HG02885 (cell line): ENCODE measurements around the gene CILP2.

Experiments used
- ATAC-seq: cut with Tn5 transposase; IDR thresholded peaks from one replicate; pipeline ENCODE4 v1.9.1; 2021; ENCODE audit warnings: mild to moderate bottlenecking; ENCODE audit not compliant: unreplicated experiment, poor library complexity

The CILP2 gene

GRCh38 chr19:19527674-19528625 is 10.1 kb upstream of the CILP2 start:
- no peak for ATAC-seq

GRCh38 chr19:19528721-19529490 is 9.2 kb upstream of the CILP2 start, which contains the start of gene YJEFN3:
YJEFN3 (plus strand) TSS chr19:19528911; CDS start chr19:19528933, 22 bp downstream.
- no peak for ATAC-seq

- no peak for ATAC-seq
These were observed 8.2 kb upstream of the CILP2 start for GRCh38 chr19:19529783-19530422.

- no peak for ATAC-seq
These were observed 7.7 kb upstream of the CILP2 start for GRCh38 chr19:19530423-19530804.

- no peak for ATAC-seq
These were observed 7.2 kb upstream of the CILP2 start for GRCh38 chr19:19530889-19531288.

- ATAC-seq, result no peak
These were observed 5.9 kb upstream of the CILP2 start for GRCh38 chr19:19531951-19532805.

- no peak for ATAC-seq
These were observed 5.0 kb upstream of the CILP2 start for GRCh38 chr19:19532806-19533701.

GRCh38 chr19:19533841-19534240 is 4.2 kb upstream of the CILP2 start:
- no peak for ATAC-seq

GRCh38 chr19:19534556-19535265 is 3.4 kb upstream of the CILP2 start:
- ATAC-seq, result no peak

GRCh38 chr19:19535311-19536191 is 2.5 kb upstream of the CILP2 start:
- ATAC-seq, result no peak

- no peak for ATAC-seq
These were observed 703 bp upstream of the CILP2 start for GRCh38 chr19:19537075-19538048.

- ATAC-seq, result no peak
These were observed 711 bp downstream of the CILP2 start for GRCh38 chr19:19538785-19539166.

- no peak for ATAC-seq
These were observed 1.6 kb downstream of the CILP2 start for GRCh38 chr19:19539698-19540063.

GRCh38 chr19:19540064-19540714 is 2.1 kb downstream of the CILP2 start:
- no peak for ATAC-seq

- peak; percentile 77 for ATAC-seq
These were observed 2.9 kb downstream of the CILP2 start for GRCh38 chr19:19540715-19541515.
